Activated T-helper 1 cell treated with anti-CD3 and anti-CD28 coated beads, Interleukin-12 subunit alpha, Interleukin-12 subunit beta, Interleukin-2, Interleukin-4 antibody, amounts not matched to agents 30 ng/mL and 10 ng/mL and 1 ng/mL, durations not matched to agents 14 hours and 24 hours and 36 hours (primary cell): ENCODE data around the gene MACF1. TPM values are rescaled to one million over a fixed set of nuclear protein-coding genes. Genes with fewer than 3 reads are reported as not detected.

Source experiments
- DNase-seq: peaks from one replicate; pipeline ENCODE4 v3.0.0; 2021; ENCODE audit warnings: low spot score
- H3K27ac Mint-ChIP-seq: one replicate; pipeline ENCODE4 v1.8.0; 2021; ENCODE audit warnings: mild to moderate bottlenecking, mixed read lengths
- H3K27me3 Mint-ChIP-seq: one replicate; pipeline ENCODE4 v1.8.0; 2022; ENCODE audit warnings: mild to moderate bottlenecking, moderate library complexity, mixed read lengths; ENCODE audit not compliant: insufficient read depth
- H3K36me3 Mint-ChIP-seq: one replicate; pipeline ENCODE4 v1.8.0; 2021; ENCODE audit warnings: low read depth, mixed read lengths
- H3K4me1 Mint-ChIP-seq: one replicate; pipeline ENCODE4 v1.8.0; 2021; ENCODE audit warnings: low read depth, mixed read lengths
- H3K4me3 Mint-ChIP-seq: one replicate; pipeline ENCODE4 v1.8.0; 2021; ENCODE audit warnings: mild to moderate bottlenecking, moderate library complexity, mixed read lengths
- H3K9me3 Mint-ChIP-seq: one replicate; pipeline ENCODE4 v1.8.0; 2021; ENCODE audit warnings: mixed read lengths
- intact Hi-C: fragments of 100-400 bp; cut with micrococcal nuclease; formaldehyde crosslinking; loops from one replicate; pipeline ENCODE4 v1.15.1; 2024
- total RNA-seq: library from RNA; stranded (reverse); gene quantifications from 2 replicates; pipeline ENCODE4 v1.2.3, GENCODE V29; 2022

Gene MACF1
- total RNA-seq, 1 donor from 2014 or later: 226 TPM

DNA sequence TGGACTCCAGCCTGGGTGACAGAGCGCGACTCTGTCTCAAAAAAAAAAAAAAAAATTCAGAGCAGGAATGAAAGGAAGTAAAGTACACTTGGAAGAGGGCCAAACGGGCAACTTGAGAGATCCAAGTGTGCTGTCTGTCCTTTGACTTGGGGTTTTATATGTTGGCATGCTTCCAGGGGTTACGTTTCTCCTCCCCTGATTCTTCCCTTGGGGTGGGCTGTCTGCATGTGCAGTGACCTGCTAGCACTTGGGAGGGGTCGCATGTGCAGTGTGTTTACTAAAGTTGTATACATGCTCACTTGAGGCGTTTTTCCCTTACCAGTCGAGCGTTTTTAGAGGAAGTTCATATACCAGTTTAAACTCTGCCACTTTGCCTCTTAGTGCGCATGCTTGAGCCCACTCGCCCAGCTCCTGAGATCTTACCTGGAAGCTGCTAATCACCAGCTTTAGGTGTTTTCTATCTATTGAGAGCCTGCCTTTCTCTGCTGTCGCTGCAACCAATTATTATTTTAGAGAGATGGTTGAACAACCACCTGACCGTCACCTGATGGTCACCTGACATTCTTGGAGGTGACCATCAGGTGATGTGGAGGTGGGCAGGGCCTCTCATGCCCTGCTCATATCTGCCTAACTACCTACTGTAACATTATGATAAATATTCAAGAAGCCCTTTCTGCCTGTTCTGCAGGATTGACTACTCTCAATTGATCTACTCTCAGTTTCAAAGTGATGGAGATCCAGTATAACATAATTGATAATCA, 140.1 kb downstream of the MACF1 start:
- Mint-ChIP-seq H3K9me3 (no peaks in the 10 kb centered on the region), H3K27me3 (no peaks in the 10 kb centered on the region), H3K4me1 (no peaks in the 10 kb centered on the region), H3K27ac (peak overlapping the region; percentile 11), H3K36me3 (peaks cover 48% of the 10 kb centered on the region), H3K4me3 (no peak overlapping the region)
- intact Hi-C loops: no loop called here
- no peak for DNase-seq

DNA sequence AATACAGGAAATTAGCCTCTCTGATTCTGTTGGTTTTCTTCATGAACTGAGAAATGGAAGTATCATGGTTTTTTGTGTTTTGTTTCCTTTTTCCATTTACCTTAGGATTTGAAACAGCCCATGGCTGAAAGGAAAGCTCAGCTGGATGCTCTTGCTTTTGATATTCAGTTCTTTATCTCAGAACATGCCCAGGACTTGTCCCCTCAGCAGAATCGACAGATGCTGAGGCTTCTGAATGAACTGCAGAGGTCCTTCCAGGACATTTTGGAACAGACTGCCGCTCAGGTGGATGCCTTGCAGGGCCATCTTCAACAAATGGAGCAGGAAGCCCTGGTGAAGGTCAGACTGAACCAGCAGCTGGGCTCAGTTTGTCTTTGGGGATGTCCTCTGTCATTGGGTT, 142.4 kb downstream of the MACF1 start:
- H3K27ac Mint-ChIP-seq: peak overlapping the region; percentile 34
- intact Hi-C loops: no loop called here
- H3K36me3 Mint-ChIP-seq: peaks cover 59% of the 10 kb centered on the region
- no peaks in the 10 kb centered on the region for H3K9me3 Mint-ChIP-seq
- H3K4me3 Mint-ChIP-seq: no peak overlapping the region
- no peaks in the 10 kb centered on the region for H3K27me3 Mint-ChIP-seq
- no peak for DNase-seq
- no peaks in the 10 kb centered on the region for H3K4me1 Mint-ChIP-seq

- Mint-ChIP-seq H3K36me3 (peaks cover 54% of the 10 kb centered on the region), H3K9me3 (no peaks in the 10 kb centered on the region), H3K27ac (peak overlapping the region; percentile 40), H3K4me1 (no peaks in the 10 kb centered on the region), H3K4me3 (no peak overlapping the region), H3K27me3 (no peaks in the 10 kb centered on the region)
- no peak for DNase-seq
- intact Hi-C loops: no loop called here
These were observed 143.8 kb downstream of the MACF1 start for GRCh38 chr1:39348278-39348677.

DNA sequence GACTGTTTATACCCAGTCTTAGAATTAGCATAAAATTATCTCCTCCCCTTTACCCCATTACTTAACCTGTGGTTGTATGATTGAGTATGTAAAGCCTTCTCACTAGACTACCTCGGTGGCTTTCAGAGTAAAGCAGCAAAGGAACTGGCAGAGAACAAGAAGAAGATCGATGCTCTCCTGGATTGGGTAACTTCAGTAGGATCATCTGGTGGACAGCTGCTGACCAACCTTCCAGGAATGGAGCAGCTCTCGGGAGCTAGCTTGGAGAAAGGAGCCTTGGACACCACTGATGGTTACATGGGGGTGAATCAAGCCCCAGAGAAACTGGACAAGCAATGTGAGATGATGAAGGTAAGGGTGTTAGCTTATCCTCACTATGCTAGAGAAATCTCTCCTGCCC, 148.4 kb downstream of the MACF1 start:
- peaks cover 65% of the 10 kb centered on the region for H3K36me3 Mint-ChIP-seq

DNA sequence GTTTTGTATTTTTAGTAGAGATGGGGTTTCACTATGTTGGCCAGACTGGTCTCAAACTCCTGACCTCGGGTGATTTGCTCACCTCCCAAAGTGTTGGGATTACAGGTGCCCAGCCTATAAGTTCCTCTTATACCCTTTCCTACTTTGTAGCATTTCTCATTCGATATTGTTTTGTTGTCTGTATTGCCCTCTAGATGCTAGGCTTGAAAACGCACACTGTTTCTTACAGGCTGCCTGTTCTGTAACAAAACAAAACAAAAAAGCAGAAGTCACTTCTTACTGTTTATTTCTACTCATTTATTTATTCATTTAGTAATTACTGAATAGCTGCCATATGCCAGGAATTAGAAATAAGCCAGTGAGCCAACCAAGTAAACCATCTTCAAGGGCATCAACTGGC, 150.1 kb downstream of the MACF1 start:
- no peak overlapping the region for H3K4me3 Mint-ChIP-seq
- H3K27me3 Mint-ChIP-seq: no peaks in the 10 kb centered on the region
- H3K4me1 Mint-ChIP-seq: no peaks in the 10 kb centered on the region
- H3K36me3 Mint-ChIP-seq: peaks cover 67% of the 10 kb centered on the region
- no peaks in the 10 kb centered on the region for H3K9me3 Mint-ChIP-seq
- intact Hi-C loops: no loop called here
- no peak for DNase-seq
- H3K27ac Mint-ChIP-seq: no peak overlapping the region

More for the DNA sequence above, 148.4 kb downstream of the MACF1 start:
- Mint-ChIP-seq H3K27me3 (no peaks in the 10 kb centered on the region), H3K27ac (no peak overlapping the region), H3K9me3 (no peaks in the 10 kb centered on the region), H3K4me3 (no peak overlapping the region), H3K4me1 (no peaks in the 10 kb centered on the region)
- DNase-seq: no peak
- intact Hi-C loops: no loop called here

DNA sequence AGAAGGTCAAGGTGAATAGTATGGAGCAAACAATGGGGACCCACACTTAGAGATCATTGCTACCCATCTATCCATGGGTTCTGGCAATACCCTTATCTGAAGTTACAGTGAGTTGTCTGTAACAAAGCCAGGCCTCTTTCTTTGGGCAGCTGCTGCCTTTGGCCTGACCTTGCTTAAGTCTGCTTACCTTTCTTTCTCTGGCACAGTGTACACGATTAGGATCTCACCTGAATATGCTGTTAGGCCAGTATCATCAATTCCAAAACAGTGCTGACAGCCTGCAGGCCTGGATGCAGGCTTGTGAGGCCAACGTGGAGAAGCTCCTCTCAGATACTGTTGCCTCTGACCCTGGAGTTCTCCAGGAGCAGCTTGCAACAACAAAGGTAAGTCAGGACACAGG, 154.0 kb downstream of the MACF1 start:
- intact Hi-C loops: no loop called here
- no peaks in the 10 kb centered on the region for H3K27me3 Mint-ChIP-seq
- H3K4me3 Mint-ChIP-seq: no peak overlapping the region
- no peak overlapping the region for H3K27ac Mint-ChIP-seq
- no peak for DNase-seq
- H3K9me3 Mint-ChIP-seq: no peaks in the 10 kb centered on the region
- H3K4me1 Mint-ChIP-seq: no peaks in the 10 kb centered on the region
- H3K36me3 Mint-ChIP-seq: peaks cover 63% of the 10 kb centered on the region

DNA sequence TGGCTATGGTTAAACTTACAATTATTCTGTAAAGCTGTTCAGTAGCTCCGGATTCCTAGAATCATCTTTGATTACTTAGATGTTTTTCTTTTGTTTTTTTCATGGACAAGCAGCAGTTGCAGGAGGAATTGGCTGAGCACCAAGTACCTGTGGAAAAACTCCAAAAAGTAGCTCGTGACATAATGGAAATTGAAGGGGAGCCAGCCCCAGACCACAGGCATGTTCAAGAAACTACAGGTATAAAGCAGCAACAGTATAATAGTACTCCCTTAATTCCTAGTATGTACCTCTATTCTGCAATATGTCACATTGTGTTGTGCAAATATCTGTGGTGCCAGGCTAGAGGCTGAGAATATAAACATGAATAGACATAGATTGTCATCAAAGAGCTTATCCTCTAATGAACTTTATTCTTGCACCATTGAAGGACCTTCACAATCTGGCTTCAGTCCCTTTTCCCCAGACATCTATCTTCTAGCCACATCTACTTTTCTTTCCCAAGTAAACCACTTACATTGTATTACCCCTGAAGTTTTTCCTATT, 154.6 kb downstream of the MACF1 start:
- Mint-ChIP-seq H3K36me3 (peaks cover 62% of the 10 kb centered on the region), H3K9me3 (no peaks in the 10 kb centered on the region), H3K4me1 (no peaks in the 10 kb centered on the region), H3K4me3 (no peak overlapping the region), H3K27ac (no peak overlapping the region), H3K27me3 (no peaks in the 10 kb centered on the region)
- intact Hi-C loops: no loop called here
- no peak for DNase-seq

DNA sequence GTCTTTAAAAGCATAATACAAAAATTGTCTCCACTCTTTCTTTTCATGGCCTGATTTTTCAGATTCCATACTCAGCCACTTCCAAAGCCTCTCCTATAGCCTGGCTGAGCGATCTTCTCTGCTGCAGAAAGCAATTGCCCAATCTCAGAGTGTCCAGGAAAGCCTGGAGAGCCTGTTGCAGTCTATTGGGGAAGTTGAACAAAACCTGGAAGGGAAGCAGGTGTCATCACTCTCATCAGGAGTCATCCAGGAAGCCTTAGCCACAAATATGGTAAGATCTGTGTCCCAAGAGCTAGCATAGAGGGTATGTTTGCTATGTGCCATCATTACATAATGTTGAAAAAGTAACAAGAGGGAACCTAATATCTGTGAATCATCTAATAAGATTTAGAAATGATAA, 156.2 kb downstream of the MACF1 start:
- H3K36me3 Mint-ChIP-seq: peaks cover 57% of the 10 kb centered on the region
- no peaks in the 10 kb centered on the region for H3K27me3 Mint-ChIP-seq
- no peaks in the 10 kb centered on the region for H3K4me1 Mint-ChIP-seq
- DNase-seq: no peak
- no peak overlapping the region for H3K4me3 Mint-ChIP-seq
- H3K9me3 Mint-ChIP-seq: no peaks in the 10 kb centered on the region
- H3K27ac Mint-ChIP-seq: no peak overlapping the region
- intact Hi-C loops: no loop called here

GRCh38 chr1:39361446-39361845, 157.0 kb downstream of the MACF1 start:
- H3K27me3 Mint-ChIP-seq: no peaks in the 10 kb centered on the region
- intact Hi-C loops: no loop called here
- no peaks in the 10 kb centered on the region for H3K9me3 Mint-ChIP-seq
- no peak for DNase-seq
- H3K36me3 Mint-ChIP-seq: peaks cover 60% of the 10 kb centered on the region
- no peak overlapping the region for H3K27ac Mint-ChIP-seq
- H3K4me1 Mint-ChIP-seq: no peaks in the 10 kb centered on the region
- no peak overlapping the region for H3K4me3 Mint-ChIP-seq

GRCh38 chr1:39363267-39363666, 158.8 kb downstream of the MACF1 start:
- DNase-seq: no peak
- Mint-ChIP-seq H3K4me1 (no peaks in the 10 kb centered on the region), H3K9me3 (no peaks in the 10 kb centered on the region), H3K27me3 (no peaks in the 10 kb centered on the region), H3K27ac (no peak overlapping the region), H3K36me3 (peaks cover 46% of the 10 kb centered on the region), H3K4me3 (no peak overlapping the region)
- intact Hi-C loops: no loop called here

GRCh38 chr1:39368045-39368444, 163.6 kb downstream of the MACF1 start:
- no peak overlapping the region for H3K4me3 Mint-ChIP-seq
- no peak for DNase-seq
- no peaks in the 10 kb centered on the region for H3K4me1 Mint-ChIP-seq
- H3K36me3 Mint-ChIP-seq: peaks cover 47% of the 10 kb centered on the region
- no peaks in the 10 kb centered on the region for H3K9me3 Mint-ChIP-seq
- H3K27ac Mint-ChIP-seq: no peak overlapping the region
- intact Hi-C loops: no loop called here
- no peaks in the 10 kb centered on the region for H3K27me3 Mint-ChIP-seq

- H3K9me3 Mint-ChIP-seq: no peaks in the 10 kb centered on the region
- peaks cover 40% of the 10 kb centered on the region for H3K36me3 Mint-ChIP-seq
- no peaks in the 10 kb centered on the region for H3K27me3 Mint-ChIP-seq
- no peak overlapping the region for H3K4me3 Mint-ChIP-seq
- H3K4me1 Mint-ChIP-seq: no peaks in the 10 kb centered on the region
- intact Hi-C loops: no loop called here
- H3K27ac Mint-ChIP-seq: no peak overlapping the region
- no peak for DNase-seq
These were observed 165.1 kb downstream of the MACF1 start for GRCh38 chr1:39369565-39369964.

DNA sequence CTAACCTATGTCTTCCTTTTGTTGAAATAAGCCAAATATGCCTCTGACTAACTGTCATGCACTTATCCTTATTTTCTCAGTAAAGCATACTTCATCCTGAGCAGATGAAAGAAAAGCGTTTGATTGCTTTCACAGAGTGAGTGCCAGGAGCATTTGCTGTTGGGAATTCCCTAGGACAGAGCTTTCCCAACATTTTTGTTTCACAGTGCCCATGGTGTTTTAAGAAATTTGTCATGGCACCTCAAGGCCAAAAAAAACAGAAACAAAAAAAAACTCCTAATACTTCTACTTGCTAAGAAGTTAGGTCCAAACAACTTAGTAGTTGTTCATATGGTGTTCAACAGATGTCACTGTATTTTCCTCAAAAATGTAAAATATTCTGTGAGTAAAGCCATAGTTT, 166.1 kb downstream of the MACF1 start:
- H3K36me3 Mint-ChIP-seq: peaks cover 41% of the 10 kb centered on the region
- intact Hi-C loops: no loop called here

DNA sequence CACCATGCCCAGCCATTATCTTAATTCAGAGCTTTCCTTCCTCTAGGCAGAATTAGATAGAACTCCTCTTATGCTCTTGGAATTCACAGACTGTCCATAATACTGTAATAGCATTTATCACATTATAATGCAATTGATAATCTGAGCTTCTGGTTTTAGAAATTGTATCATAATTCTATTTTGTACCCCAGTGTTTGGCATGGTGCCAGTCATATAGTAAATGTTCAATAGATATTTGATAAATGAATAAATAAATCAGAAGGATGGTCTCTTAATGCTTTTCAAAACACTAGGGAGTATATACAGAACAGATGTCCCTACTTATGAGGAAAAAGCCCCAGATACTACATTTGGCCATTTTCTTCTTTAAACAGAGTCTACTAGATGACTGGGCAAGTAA, 167.6 kb downstream of the MACF1 start:
- intact Hi-C loops: no loop called here
- H3K27me3 Mint-ChIP-seq: no peaks in the 10 kb centered on the region
- no peak overlapping the region for H3K4me3 Mint-ChIP-seq
- no peak for DNase-seq
- H3K27ac Mint-ChIP-seq: no peak overlapping the region
- peaks cover 39% of the 10 kb centered on the region for H3K36me3 Mint-ChIP-seq
- no peaks in the 10 kb centered on the region for H3K9me3 Mint-ChIP-seq
- no peaks in the 10 kb centered on the region for H3K4me1 Mint-ChIP-seq

More for the DNA sequence above, 166.1 kb downstream of the MACF1 start:
- DNase-seq: no peak
- H3K27ac Mint-ChIP-seq: no peak overlapping the region
- H3K4me3 Mint-ChIP-seq: no peak overlapping the region
- H3K27me3 Mint-ChIP-seq: no peaks in the 10 kb centered on the region
- no peaks in the 10 kb centered on the region for H3K9me3 Mint-ChIP-seq
- H3K4me1 Mint-ChIP-seq: no peaks in the 10 kb centered on the region
